Measurements from ENCODE around the gene PRR18. TPM values are rescaled to one million over a fixed set of nuclear protein-coding genes. Genes with fewer than 3 reads are reported as not detected.

Gene PRR18
- total RNA-seq = not detected in 2 replicates

GRCh38 chr6:166308033-166308768 lies at the start of gene PRR18:
PRR18 (minus strand) TSS chr6:166308392; CDS start chr6:166308142, 250 bp downstream.

GRCh38 chr6:166342349-166343149 lies 34.4 kb upstream of the PRR18 start, which contains the start of gene SFT2D1:
SFT2D1 (minus strand) TSS chr6:166342545; CDS start chr6:166342481, 64 bp downstream.

Other genes starting within 250 kb of the PRR18 start
- gene TBXT, start 140.5 kb downstream of the PRR18 start, total RNA-seq = not detected in 2 replicates
- 31.8 and 40.1 TPM in 2 replicates for gene SFT2D1, start 34.2 kb upstream of the PRR18 start, total RNA-seq
- 24.8 and 31.0 TPM in 2 replicates for gene MPC1, start 74.5 kb upstream of the PRR18 start, total RNA-seq